Lung (tissue), 12 donors: ENCODE data around the gene SAE1. TPM values are rescaled to one million over a fixed set of nuclear protein-coding genes. Genes with fewer than 3 reads are reported as not detected.
A peak's percentile ranks its signal among the peaks of the same experiment; 100 is the strongest.

ENCODE experiments used
- ATAC-seq: fragments of 200-7000 bp; cut with Tn5 transposase; one replicate; pipeline ENCODE4 v1.9.1; 2020; ENCODE audit warnings: moderate number of reproducible peaks; ENCODE audit not compliant: insufficient read depth, low FRiP score
- DNase-seq, 3 donors: peaks; one replicate each; pipeline ENCODE4 v3.0.0-alpha.2; 2013 to 2017
- H3K27ac ChIP-seq, 2 donors: one replicate each; pipeline ENCODE4 v1.5.1; 2013; ENCODE audit warnings: mild to moderate bottlenecking in 2 of 2, moderate library complexity in 2 of 2, control low read depth in 1 of 2, inconsistent platforms in 1 of 2, low read depth in 1 of 2, low read length in 1 of 2
- H3K27me3 ChIP-seq, 3 donors: one replicate each; pipeline ENCODE4 v1.5.1; 2013; ENCODE audit warnings: low read length in 2 of 3; ENCODE audit not compliant: control insufficient read depth in 3 of 3, insufficient read depth in 3 of 3
- H3K36me3 ChIP-seq, 4 donors: one replicate each; pipeline ENCODE4 v1.5.1; 2013; ENCODE audit warnings: low read length in 4 of 4, mild to moderate bottlenecking in 1 of 4, moderate library complexity in 1 of 4; ENCODE audit not compliant: control insufficient read depth in 4 of 4, insufficient read depth in 4 of 4
- H3K4me1 ChIP-seq, 5 donors: one replicate each; pipeline ENCODE4 v1.5.1; 2013; ENCODE audit warnings: low read length in 5 of 5, mild to moderate bottlenecking in 2 of 5, moderate library complexity in 1 of 5; ENCODE audit not compliant: control insufficient read depth in 5 of 5, insufficient read depth in 5 of 5
- H3K4me3 ChIP-seq: one replicate; pipeline ENCODE4 v1.5.1; 2013; ENCODE audit warnings: mild to moderate bottlenecking, control low read depth, moderate library complexity
- H3K9ac ChIP-seq, 2 donors: one replicate each; pipeline ENCODE4 v1.5.1; 2013; ENCODE audit warnings: low read length in 2 of 2, control low read depth in 1 of 2; ENCODE audit not compliant: insufficient read depth in 1 of 2
- H3K9me3 ChIP-seq, 4 donors: one replicate each; pipeline ENCODE4 v1.5.1; 2013; ENCODE audit warnings: low read length in 3 of 4, mild to moderate bottlenecking in 1 of 4, moderate library complexity in 1 of 4; ENCODE audit not compliant: control insufficient read depth in 4 of 4, insufficient read depth in 3 of 4
- WGBS, 2 donors: extraction: QIAGEN DNeasy Blood & Tissue Kit; methylation state at CpG; one replicate each; pipeline ENCODE4 v1.1.7; 2013; 5-methylcytosine and 5-hydroxymethylcytosine counted together
- polyA plus RNA-seq, 2 donors: library from polyadenylated mRNA; stranded (reverse); fragments of 200-250 nt; gene quantifications; one replicate each; pipeline ENCODE4 v1.2.1, GENCODE V29; 2013
- total RNA-seq, 2 donors: library from RNA; depleted of rRNA in 1 of 2; stranded (reverse); fragments of >200 nt in 1 of 2; gene quantifications; one replicate each; pipeline ENCODE4 v1.2.1, GENCODE V29; 2014 to 2021
- TF ChIP-seq, protein P1 (sequence below): IDR thresholded peaks from 2 replicates; pipeline ENCODE4 v1.5.1; 2012; ENCODE audit warnings: mild to moderate bottlenecking; ENCODE audit errors: control extremely low read depth, extremely low read depth
- donor health status: control.
- donor health status: control.
- donor health status: Bipolar disorder and iron deficiency.
- donor health status: healthy.
- donor health status: DM: yes; HTN: yes; CAD: no.

SAE1 gene
- total and polyA plus RNA-seq, 4 donors: 28.6 to 58.1 (median 55.9) TPM

GRCh38 chr19:47112166-47112996 lies 18.3 kb upstream of the SAE1 start:
- H3K9me3 ChIP-seq: no peaks in the 10 kb centered on the region
- ATAC-seq (peak; percentile 54), DNase-seq (peak; percentile 91 to 94 (median 91))
- no peaks in the 10 kb centered on the region for H3K27me3 ChIP-seq
- H3K27ac ChIP-seq: peak overlapping the region; percentile 100
- TF ChIP-seq, protein P1, sequence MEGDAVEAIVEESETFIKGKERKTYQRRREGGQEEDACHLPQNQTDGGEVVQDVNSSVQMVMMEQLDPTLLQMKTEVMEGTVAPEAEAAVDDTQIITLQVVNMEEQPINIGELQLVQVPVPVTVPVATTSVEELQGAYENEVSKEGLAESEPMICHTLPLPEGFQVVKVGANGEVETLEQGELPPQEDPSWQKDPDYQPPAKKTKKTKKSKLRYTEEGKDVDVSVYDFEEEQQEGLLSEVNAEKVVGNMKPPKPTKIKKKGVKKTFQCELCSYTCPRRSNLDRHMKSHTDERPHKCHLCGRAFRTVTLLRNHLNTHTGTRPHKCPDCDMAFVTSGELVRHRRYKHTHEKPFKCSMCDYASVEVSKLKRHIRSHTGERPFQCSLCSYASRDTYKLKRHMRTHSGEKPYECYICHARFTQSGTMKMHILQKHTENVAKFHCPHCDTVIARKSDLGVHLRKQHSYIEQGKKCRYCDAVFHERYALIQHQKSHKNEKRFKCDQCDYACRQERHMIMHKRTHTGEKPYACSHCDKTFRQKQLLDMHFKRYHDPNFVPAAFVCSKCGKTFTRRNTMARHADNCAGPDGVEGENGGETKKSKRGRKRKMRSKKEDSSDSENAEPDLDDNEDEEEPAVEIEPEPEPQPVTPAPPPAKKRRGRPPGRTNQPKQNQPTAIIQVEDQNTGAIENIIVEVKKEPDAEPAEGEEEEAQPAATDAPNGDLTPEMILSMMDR: no peak
- peaks cover 0 to 7% (median 1%) of the 10 kb centered on the region in 4 donors for H3K36me3 ChIP-seq
- peak overlapping the region; percentile 94 for H3K4me3 ChIP-seq
- 0 to 1% methylated on average over 57 to 84 of the region's 85 CpGs for WGBS, 2 donors
- peaks cover 3 to 38% (median 12%) of the 10 kb centered on the region in 5 donors for H3K4me1 ChIP-seq
- H3K9ac ChIP-seq: peak overlapping the region; percentile 87 to 94

DNA sequence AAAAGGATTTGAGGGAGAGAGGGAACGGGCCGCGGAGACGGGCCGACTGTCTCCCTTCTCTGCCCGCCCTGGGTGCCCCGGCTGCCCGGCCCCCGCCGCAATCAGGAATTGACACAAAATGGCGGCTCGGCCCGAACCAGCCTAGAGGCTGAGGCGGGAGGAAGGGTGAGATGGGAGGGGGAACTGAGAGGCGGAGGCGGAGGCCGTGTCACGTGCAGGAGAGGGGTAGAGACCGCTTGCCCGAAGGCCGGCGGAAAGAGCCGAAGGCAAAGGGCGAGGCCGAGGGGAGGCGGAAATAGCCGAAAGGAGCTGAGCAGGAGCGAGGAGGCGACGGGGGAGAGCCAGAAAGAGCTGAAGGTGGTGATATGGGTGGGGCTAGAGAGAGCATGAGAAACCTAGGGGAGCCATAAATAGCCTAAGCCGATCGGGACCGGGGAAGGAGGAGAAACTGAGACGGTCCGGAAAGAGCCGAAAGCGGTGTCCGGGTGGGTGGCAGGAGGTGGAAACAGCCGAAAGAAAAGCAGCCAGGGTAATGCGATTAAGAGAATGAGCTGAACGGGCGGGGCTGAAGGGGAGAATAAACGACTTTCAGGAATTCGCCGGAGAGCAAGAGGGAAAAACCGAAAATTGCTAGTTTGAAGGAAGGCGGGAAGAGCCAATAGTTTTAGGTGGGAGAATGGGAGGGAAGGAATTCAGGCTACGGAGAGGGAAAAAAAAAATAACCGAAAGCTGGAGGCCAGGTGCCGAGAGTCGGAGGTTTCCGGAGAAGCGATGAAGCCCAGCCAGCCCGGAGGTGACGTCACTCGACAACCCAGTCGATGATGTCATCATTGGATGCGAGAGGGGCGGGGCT lies 17.4 kb upstream of the SAE1 start, which contains the start of gene ZC3H4:
Gene ZC3H4, minus strand, starts transcription at position 780 of the 853 bp plus-strand sequence. CDS start 1,192 bp downstream, outside the sequence.
- WGBS, 2 donors: 0% methylated on average over 59 of the region's 59 CpGs
- Histone ChIP-seq H3K27me3 (no peaks in the 10 kb centered on the region), H3K36me3 (peaks cover 0 to 7% (median 1%) of the 10 kb centered on the region in 4 donors), H3K4me1 (peaks cover 1 to 29% (median 7%) of the 10 kb centered on the region in 5 donors), H3K9me3 (no peaks in the 10 kb centered on the region), H3K4me3 (peak within 1 kb of the TSS; percentile 94), H3K27ac (peak within 1 kb of the TSS; percentile 100), H3K9ac (peak within 1 kb of the TSS; percentile 95 to 96)
- TF ChIP-seq, protein P1: no peak
- ATAC-seq (peak; percentile 93), DNase-seq (peak; percentile 100)

DNA sequence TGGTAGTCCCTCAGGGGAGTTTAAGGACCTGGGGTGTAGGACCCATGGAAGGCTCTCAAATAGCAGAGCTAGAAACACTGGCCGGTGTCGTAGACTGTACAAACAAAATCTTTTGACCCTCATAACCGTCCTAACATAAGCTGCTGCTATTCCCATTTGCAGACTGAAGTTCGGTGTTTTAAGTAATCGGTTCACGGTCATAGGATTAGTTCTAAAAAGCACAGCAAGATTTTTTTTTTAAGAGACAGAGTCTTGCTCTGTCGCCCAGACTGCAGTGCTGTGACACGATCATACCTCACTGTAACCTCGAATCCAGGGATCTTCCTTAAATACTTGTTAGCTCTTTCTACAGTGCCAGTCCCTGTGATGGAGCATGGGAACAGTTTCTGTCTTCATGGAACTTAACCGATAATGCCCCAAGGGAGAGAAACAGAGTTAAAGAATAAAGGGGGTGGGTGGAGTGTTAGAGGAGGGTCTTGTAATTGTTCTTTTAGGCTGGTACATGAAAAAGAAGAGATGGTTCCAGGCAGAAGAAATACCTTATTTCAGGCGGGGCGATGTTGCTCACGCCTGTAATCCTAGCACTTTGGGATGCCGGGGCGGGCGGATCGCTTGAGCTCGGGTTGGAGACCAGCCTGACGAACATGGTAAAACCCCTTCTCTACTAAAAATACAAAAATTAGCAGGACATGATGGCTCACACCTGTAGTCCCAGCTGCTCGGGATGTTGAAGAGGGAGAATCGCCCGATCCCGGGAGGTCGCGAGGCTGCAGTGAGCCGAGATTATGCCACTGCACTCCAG lies 16.6 kb upstream of the SAE1 start:
- H3K36me3 ChIP-seq: peaks cover 0 to 7% (median 1%) of the 10 kb centered on the region in 4 donors
- peak overlapping the region; percentile 95 to 96 for H3K9ac ChIP-seq
- peaks cover 0 to 23% (median 3%) of the 10 kb centered on the region in 5 donors for H3K4me1 ChIP-seq
- TF ChIP-seq, protein P1: no peak
- peak overlapping the region; percentile 68 to 100 for H3K27ac ChIP-seq
- no peak overlapping the region for H3K4me3 ChIP-seq
- WGBS, 2 donors: 57 to 59% methylated on average over 26 of the region's 26 CpGs
- ATAC-seq (no peak), DNase-seq (no peak)
- H3K9me3 ChIP-seq: no peaks in the 10 kb centered on the region
- H3K27me3 ChIP-seq: no peaks in the 10 kb centered on the region
